Measurements from ENCODE around the gene ACTRT2. TPM values are rescaled to one million over a fixed set of nuclear protein-coding genes. Genes with fewer than 3 reads are reported as not detected.
A peak's percentile ranks its signal among the peaks of the same experiment; 100 is the strongest.

The ACTRT2 gene
- total RNA-seq, 1 donor from 2014 or later: not detected

GRCh38 chr1:3067671-3068563 is 46.6 kb downstream of the ACTRT2 start:
- no peak for DNase-seq (ENCODE audit: low read depth in 2 of 2)

GRCh38 chr1:3068564-3069431 is 47.5 kb downstream of the ACTRT2 start, which contains the start of gene PRDM16:
TSS of gene PRDM16 (plus strand) at chr1:3069203. CDS start at chr1:3069260, 57 bp downstream.
- DNase-seq (ENCODE audit: low read depth in 2 of 2): no peak

GRCh38 chr1:3069491-3070308 is 48.4 kb downstream of the ACTRT2 start:
- DNase-seq (ENCODE audit: low read depth in 2 of 2): peak; percentile 11 to 33

DNA sequence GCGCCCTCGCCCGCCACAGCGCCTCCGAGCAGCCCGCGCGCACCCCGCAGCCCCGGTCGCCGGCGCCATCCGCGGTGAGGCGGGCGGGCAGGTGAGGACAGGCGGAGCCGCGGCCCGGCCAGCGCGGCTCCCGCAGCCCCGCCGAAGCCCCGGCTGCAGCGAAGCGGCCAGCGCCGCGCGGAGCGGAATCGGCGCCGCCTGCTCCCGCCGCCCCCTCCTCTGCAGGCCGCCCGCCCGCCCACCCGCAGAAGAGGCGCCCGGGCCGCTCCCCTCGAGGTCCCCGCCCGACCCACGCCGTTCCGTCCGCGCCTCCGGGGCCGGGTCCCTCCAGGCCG is 49.0 kb downstream of the ACTRT2 start:
- no peak for DNase-seq (ENCODE audit: low read depth in 2 of 2)

- no peak for DNase-seq (ENCODE audit: low read depth in 2 of 2)
Observed at GRCh38 chr1:3070644-3071564, 49.6 kb downstream of the ACTRT2 start.

DNA sequence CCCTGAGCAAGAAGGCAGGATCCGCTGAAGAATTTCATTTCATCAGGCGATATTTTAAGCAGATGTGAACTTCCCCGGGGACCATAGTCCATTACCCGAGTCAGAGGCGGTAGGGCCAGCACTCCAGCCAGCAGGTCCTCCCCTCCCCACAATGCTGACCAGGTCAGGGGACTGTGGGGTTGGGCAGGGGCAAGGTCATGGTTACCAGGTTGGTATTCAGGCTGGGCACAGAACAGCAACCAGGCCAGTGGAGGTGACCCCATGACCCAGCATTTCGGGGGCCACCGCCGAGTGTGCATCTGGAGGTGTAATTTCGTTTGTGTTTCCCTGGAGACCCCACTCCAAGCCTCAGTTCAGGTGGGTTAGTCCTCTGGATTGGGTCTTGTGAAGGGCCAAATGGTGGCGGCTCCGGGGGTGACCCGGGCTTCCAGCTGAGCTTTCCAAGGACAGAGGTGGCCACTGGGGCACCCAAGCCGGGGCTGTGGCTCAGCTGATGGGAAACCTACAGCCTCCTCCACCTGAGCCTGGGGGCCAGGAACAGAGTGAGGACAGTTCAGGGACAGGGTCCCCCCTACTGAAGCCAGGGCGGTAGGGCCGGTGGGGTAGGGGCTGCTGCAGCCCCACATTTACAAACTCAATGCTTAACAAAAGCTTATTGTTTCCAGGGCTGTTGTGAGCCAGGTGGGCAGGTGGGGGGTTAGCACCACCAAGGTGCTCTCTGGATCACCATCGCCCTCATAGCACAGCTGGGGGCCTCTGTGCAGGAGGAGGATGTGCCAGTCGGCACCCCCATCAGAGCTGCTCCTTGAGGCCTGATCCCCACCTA is 50.5 kb downstream of the ACTRT2 start:
- no peak for DNase-seq (ENCODE audit: low read depth in 2 of 2)

Other genes starting within 250 kb of the ACTRT2 start
- gene TTC34, start 219.8 kb upstream of the ACTRT2 start, total RNA-seq: under 0.01 and 0.13 TPM in 2 replicates
- gene PRDM16, start 47.7 kb downstream of the ACTRT2 start, total RNA-seq: not detected in 2 replicates

Measured in dermis microvascular lymphatic vessel endothelial cell (primary cell).